CD4-positive, alpha-beta T cell treated with Interleukin-12 subunit alpha and Interleukin-12 subunit beta, for 1 hour (primary cell): ENCODE results near the gene SLC12A7.
"Not testable (repeated sequence)": the region's sequence is repeated elsewhere in the genome, so short reads cannot be mapped to it uniquely, and the experiment has no call there.

Source experiments
- DNase-seq: peaks from one replicate; pipeline ENCODE4 v3.0.0-alpha.2; 2020

Gene SLC12A7

DNA sequence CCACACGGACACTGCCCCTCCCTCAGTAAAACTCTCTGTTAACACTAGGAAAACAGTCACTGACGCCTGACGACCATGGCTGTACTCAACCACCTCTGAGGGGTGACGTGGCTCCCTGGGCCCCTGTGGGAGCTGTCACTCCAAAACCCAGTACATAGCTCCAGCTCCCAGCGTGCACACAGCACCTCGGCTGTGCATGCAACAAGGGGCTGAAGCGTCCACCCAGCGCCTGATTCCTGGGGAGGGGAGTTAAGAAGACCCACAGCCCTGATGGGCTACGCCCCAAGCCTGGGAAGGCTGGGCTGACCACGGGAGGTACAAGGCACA, 36.3 kb downstream of the SLC12A7 start:
- no peak for DNase-seq

DNA sequence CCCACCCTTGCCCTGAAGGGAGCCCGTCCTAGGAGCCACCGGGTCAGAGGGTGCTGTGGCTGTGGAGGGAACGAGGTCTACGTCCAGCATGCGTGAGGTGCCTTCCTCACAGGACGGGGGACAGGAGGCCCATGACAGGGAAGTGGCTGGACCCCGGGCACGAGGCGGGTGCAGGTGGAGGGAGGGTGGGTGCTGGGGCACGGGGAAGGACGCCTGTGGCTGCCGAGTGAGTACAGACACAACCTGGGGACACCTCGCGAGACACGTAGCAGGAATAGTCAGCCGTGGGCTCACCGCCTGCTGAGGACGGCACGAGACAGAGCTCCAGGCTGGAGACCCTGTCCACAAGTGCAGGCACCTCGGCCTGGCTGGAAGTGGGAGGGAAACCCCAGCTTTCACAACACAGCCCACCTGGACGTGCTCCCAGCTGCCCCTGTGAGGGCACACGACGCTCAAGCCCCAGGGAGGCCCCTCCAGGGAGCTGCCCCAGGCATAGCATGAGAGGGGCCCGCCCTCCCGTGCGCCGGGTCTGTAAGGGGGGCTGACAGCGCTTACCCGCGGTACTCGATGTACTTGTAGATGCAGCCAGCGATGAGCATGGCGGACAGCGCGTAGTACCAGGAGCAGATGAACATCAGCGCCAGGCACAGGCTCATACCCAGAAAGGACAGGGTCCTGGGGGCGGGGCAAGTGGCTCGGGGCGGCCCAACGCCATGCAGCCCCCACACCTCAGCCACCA, 36.9 kb downstream of the SLC12A7 start:
- no peak for DNase-seq

DNA sequence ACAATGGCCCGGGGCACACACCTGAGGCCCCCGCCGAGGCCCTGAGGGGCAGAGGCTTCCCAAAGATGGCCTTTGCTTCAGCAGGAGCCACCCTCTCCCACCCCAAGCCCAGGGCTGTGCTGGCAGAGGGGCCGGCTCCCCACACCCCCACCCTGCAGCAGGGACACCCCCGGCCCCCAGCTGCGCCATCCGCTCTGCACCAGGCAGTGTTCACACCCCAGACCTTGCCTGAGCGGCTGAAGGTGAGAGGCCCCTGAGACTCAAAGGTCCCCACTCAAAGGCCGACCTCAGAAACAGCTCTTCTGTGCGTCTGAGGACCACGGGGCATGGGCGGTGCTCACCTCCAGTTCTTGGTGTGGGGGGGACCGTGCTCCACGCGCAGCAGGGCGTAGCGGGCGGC, 37.6 kb downstream of the SLC12A7 start:
- no peak for DNase-seq

DNA sequence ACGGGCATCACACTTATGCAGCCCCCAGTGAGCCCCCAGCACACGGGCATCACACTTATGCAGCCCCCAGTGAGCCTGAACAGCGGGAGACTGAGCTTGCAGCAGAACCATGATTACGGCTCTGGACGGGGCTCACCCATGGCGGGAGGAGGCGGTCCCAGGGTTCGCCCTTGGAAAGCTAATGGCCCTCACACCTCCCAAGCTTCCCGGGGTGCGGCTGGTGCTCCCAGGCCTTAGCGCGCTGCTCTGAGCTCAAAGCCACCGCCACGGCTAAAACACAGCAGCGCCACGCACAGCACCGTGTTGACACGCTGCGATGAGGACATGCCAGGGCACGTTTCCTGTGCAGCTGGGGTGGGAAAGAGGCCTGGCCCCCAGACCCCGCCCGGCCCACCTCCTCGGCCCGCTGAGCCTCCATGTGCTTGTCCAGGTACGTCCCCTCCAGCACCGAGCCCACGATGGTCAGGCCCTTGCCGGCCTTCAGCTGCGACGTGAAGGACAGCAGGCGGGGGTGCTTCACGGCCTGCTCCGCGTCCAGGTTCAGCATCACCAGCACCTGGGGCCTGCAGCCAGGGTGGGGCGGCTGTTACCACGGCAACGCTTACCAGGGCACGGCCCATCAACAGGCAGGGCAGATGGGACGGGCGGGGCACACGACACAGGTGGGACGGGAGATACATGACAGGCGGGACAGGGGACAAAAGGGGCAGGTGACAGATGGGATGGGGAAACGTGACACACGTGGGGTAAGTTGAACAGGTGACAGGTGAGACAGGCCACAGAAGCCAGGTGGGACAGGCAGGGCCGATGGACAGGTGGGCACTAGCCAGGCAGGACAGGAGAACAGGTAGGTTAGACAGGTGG, 38.4 kb downstream of the SLC12A7 start:
- no peak for DNase-seq

DNA sequence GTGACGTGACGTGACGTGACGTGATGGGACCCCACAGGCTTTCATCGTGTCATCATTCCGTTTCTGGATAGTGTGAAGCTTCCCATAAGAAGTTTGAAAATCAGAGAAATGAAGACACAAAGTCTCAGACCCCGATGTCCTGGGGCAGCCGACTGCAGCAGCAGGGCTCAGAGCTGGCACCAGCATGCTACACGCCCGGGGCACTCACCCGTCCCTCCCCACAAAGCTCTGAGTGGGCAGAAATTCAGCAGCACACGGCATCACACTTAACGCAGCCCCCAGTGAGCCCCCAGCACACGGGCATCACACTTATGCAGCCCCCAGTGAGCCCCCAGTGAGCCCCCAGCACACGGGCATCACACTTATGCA, 42.2 kb downstream of the SLC12A7 start:
- no peak for DNase-seq

DNA sequence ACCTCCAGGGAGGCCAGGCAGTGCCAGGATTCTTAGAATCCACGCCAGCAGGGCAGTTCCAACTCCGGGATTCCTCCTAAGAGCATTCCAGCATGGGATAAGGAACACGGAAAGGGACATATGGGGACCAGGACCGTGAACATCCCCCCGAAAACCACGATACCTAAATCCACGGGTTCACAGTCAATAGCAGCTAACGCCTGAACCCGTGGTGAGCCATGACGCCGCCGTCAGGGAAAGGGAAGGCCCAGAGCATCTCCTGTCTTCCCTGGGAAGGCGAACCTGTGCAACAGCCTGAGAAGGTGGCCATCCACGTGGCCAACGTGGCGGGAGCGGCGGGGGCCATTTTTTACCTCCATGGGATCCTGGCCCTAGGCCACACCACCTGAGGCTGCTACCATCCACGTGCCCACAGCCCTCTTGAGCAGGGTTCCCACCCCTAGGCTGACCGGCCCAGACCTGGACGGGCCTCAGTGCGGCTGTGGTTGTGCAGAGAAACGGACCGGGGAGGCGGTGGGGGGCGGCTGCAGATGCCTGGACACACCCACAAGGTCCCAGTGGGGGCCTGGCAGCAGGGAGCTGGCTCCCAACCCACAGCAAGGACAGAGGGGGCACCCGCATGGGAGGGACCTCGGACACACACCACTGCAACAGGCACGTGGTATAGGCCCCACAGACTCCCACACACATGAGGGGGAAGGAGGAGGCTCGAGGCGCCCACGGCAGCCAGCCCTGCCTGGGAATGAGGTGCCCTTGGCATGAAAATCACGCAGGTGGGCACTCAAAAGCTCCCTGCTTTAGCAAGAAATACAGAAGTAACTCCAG, 42.8 kb downstream of the SLC12A7 start:
- DNase-seq, result no peak

DNA sequence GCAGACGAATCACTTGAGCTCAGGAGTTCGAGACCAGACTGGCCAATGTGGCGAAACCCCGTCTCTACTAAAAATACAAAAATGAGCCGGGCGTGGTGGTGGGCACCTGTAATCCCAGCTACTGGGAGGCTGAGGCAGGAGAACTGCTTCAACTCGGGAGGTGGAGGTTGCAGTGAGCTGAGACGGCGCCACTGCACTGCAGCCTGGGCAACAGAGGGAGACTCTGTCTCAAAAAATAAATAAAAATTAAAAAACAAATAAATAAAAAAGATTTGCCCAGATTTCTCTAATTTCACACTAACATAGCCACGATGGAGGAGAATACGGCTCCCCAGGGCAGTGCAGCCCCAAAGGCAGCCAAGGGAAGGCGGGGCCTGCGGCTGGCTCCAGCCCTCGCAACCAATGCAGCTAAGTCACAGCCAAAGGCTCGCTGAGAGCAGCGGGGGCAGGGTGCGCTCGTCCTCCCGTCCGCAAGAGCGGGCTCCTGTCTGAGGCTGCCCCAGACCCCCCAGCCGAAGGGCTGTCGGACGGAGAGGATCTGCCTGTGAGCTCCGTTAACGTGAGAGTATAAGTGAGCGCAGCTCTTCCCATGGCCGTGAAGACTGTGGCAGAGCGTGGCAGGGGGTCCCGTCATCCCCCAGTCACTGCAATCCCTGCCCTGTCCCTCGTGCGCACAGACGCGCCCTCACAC, 43.5 kb downstream of the SLC12A7 start:
- DNase-seq, result no peak

DNA sequence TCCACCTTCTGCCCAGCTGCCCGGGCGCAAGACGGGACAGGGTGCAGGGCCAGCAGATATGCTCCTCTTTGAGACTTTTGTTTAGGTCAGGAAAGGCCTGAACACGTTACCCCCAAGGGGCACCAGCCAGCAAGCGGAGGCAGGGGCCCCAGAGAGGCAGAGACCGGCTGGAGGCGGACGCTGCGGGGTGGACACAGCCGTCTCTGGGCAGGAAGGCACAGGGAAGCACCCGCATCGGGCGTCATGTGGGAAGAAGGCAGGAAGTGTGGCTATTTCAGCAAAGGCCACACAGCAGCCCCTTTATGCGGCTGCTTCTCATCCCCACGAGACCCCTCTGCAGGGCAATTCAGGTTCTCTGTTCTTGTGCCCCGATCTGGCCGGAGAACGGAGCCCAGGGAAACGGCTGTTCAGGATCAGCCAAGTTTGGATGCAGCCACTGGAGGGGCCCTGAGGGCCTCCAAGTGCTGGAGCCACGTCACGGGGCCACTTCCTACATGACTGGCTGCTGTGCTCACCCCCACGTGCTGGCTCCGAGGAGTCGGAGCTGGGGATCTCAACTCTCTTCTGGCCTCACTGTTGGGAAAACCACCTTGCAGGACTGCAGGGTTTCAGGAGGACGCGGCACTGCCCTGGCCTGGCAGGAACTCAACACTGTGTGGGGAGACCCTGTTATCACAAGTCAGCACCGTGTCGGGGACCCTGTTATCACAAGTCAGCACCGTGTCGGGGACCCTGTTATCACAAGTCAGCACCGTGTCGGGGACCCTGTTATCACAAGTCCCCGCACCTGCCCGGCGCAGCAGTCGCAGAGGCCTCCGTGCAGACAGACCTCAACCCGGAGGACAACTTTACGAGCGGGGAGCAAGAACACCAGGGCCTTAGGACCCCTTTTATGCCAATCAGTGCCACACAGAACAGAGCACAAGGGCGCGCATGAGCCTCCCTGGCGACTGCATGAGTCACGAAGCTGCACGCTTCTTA, 44.4 kb downstream of the SLC12A7 start:
- no peak for DNase-seq

DNA sequence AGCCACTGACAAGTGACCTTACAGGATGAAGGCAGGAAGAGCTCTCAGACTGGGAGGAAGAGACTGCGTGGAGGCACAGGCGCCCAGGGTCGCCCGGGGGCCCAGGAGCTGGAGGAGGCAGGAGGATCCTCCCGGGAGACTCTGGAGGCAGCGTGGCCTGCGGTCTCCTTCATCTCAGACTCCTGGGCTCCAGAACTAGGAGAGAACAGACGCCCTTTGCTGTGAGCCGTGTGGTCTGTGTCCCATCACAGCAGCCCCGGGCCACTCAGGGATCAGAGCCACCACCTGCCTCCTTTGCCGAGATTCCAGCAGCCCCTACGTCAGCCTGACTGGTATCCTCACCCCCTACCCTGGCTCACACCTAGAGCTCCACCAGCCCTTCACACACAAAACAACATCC, 45.2 kb downstream of the SLC12A7 start:
- DNase-seq, result no peak

DNA sequence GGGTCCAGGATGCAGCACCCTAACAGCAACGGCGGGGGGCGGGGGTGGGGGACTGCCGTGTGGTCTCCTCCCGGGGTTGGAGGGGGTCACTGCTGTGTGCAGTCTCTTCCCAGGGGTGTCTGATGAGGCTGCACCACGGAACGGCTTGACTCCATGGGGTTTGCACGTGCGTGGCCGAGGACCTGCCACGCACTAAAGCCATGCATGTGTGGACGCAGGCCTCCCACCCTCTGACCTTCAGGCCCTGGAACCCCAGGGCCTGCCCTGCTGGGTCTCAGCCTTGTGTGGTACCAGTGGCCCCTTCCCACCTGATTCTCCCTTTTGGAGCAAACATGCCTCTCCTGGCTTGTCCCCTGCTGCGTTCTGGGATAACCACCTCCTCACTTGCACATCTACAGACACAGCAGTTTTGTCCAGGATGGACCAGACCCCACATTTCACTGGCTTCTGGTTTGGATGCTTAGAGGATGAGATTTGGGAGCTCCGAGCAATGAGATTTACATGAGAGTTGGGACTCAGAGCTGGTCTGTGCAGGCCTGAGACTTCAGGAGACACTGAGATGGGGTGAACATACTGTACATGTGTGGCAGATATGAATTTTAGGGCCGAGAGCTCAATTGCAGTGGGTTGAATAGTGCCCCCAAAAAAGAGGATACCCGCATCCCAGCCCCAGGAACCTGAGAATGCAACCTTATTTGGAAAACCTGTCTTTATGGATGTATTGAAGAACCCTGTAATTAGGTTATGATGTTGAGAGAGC, 45.8 kb downstream of the SLC12A7 start:
- DNase-seq, result no peak

DNA sequence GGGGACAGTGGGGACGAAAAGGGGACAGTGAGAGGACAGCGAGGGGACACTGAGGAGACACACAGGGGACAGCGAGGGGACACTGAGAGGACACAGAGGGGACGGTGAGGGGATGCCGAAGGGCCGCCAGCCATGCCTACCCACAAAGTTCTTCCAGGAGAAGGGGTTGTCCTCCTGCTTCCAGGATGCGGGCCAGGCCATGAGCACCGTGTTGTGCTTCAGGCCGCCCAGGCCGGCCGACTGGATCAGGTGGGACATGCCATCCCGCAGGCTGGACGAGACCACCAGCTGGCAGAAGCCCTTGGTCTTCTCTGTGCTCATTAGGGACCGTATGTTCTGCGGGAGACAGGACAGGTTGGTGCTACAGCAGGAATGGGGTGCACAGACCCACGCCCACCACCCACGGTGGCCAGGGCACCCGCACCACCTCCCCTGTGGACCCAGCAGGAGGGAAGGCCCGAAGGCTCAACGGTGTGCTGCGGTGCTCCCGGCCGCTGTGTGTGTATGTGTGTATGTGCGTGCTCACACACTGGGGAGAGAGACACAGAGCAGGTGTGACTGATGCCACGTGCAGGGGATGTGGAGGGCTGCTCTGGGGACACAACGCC, 46.6 kb downstream of the SLC12A7 start:
- DNase-seq, result no peak

DNA sequence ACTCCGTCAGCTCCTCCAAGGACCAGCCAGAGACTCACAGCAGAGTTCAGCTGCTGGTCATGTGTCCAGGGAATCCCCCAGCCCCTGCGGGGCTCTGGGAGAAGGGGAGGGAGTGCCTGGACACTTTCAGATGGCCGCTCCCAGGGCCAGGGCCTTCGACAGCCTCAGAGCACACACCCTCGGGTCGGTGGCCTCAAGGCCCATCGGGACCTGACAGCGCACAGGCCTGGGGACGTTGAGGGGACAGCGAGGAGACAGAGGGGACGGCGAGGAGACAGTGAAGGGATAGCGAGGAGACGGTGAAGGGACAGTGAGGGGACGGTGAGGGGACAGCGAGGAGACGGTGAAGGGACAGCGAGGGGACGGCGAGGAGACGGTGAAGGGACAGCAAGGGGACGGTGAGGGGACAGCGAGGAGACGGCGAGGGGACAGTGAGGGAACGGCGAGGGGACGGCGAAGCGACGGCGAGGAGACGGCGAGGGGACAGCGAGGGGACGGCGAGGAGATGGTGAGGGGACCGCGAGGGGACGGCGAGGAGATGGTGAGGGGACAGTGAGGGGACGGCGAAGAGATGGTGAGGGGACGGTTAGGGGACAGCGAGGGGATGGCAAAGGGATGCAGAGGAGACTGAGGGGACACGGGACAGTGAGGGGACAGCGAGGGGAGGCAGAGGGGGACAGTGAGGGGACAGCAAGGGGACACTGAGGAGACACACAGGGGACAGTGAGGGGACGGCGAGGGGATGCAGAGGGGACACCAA, 47.3 kb downstream of the SLC12A7 start:
- no peak for DNase-seq

DNA sequence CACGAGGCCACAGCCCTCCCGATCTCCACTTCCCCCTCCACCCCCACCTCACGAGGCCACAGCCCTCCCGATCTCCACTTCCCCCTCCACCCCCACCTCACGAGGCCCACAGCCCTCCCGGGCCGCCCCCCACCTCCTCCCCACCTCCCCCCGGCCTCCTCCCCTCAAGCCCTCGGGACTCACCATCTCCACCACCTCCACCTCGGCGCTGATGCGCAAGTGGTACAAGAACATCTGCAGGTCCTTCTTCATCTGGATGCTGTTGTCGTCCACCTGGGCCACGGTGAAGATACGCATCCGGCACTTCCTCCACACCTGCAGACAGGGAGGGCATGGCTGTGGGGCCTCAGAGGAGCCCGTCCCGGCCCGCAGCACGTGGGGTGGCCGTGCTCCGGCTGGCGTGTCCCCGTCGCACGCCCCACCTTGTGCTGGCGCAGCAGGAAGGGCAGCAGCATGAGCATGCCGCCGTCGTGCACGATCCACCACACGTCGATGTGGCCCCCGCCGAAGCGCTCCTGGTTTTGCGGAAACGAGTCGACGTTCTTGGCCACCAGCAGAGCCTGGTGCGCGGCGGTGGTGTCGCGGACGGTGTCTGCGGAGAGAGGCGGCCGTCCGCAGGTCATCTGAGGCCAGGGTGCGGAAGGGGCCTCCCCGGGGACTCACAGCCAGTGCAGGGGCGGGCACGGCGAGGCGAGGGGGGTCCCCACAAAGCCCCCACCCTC, 48.0 kb downstream of the SLC12A7 start:
- DNase-seq, result no peak

DNA sequence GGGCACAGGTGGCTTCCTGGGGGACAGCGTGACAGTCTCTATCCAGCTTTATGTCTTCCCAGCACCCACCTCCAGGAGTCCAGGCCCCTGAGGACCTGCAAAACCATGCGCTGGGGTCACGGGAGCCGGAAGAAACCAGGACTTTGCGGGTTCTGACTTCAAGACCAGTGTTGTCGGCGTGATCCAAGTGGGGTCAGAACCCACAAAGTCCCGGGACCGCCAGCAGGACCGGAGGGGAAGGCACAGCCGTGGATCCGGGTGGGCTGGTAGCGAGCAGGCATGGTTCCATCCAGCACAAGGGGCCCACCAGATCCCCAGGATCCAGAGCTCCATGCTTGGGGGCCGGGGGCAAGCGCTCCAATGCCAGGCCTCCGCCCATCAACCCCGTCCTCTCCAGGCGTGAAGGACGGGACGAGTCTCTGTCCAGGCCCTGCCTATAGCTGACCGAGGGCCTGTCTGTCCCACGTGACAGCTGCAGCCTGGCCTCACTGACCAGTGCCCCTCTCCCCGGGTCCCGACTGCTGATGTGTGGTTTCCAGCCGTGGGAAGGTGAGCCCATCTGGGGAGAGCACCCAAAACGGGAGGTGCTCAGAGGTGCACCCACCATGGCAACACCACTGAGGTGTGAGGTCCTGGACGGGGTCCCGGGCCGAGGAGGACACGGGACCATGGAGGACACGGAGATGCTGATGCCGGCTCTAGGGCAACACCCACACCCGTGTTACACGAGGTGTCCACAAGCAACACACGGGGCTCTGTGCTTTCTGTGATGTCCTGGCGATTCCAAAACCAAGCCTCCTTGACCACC, 48.9 kb downstream of the SLC12A7 start:
- no peak for DNase-seq

DNA sequence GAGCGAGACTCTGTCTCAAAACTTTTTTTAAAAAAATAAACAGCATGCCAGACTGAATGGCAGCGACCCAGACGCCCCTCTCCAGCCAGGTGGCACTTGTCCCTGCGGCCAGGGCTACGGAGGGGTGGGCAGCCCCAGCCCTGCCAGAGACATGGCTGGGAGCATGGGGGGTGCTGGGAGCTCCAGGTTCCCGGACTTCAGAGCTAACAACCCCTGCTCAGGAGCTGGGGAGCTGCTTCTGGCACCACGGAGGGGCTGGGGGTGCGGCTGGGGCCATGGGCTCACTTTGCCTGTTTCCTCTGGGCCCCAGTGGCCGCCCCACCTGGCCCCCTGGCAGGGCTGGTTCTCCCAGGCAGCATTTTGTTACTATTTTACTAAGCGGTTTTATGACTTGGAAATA, 49.9 kb downstream of the SLC12A7 start:
- no peak for DNase-seq

DNA sequence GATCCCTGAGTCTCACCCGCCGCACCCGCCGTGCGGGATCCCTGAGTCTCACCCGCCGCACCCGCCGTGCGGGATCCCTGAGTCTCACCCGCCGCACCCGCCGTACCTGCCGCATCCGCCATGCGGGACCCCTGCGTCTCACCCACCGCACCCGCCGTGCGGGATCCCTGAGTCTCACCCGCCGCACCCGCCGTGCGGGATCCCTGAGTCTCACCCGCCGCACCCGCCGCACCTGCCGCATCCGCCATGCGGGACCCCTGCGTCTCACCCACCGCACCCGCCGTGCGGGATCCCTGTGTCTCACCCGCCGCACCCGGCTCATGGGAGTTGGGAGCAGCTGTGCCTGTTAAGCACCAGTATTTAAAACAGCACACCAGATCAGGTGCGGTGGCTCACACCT, 50.6 kb downstream of the SLC12A7 start:
- DNase-seq, result not testable (repeated sequence)

DNA sequence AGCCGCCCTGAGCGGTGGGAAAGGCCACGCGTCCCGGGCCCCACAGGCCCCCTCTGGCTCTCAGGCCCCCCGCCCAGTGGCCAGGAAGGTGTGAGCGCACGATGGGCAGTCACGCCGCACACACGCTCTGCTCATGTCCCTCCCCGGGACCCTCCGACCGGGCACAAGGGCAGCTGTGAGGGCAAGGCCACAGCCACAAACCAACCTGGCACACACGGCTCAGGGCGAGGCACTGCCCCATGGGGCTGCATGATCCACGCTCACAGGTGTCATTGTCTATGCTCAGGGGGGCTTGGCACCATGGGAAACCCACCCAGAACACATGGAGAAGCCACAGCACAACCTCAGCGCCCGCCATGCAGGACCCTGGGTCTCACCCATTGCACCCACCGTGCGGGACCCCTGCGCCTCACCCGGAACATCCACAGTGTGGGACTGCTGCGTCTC, 51.3 kb downstream of the SLC12A7 start:
- no peak for DNase-seq

DNA sequence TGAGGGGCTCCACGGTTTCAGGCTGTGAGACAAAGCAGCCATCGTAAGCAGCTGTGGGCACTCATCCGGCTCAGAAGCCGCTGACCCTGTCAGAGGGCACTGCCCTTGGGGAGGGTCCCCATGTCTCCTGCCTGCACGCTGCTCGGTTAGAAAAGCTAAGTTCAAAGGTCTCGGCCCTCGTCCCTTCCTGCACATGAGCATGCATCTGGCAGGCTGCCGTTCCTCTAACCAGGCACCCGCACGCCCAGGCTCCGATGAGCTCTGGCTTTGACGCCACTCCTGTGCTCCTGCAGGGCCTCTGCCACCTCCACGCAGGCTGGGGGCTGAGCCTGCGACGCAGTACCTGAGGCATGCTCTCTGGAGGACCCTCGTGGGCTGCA, 52.0 kb downstream of the SLC12A7 start:
- DNase-seq, result no peak
